Mammary epithelial cell (primary cell): ENCODE results near the gene OGDH.

Experiments used
- EZH2 ChIP-seq: IDR thresholded peaks from 2 replicates; pipeline ENCODE4 v1.6.1; 2012; ENCODE audit warnings: low read length, inconsistent platforms, borderline replicate concordance
- TF ChIP-seq, protein P1 (sequence below), 2 donors: IDR thresholded peaks in 1 of 2; conservative IDR thresholded peaks in 1 of 2; 2 replicates each; pipeline ENCODE4 v1.5.1; 2011 to 2012; ENCODE audit warnings: inconsistent platforms in 2 of 2, low read length in 2 of 2, mild to moderate bottlenecking in 2 of 2, control low read depth in 1 of 2, low read depth in 1 of 2; ENCODE audit not compliant: insufficient read depth in 1 of 2; ENCODE audit errors: extremely low read depth in 1 of 2

DNA sequence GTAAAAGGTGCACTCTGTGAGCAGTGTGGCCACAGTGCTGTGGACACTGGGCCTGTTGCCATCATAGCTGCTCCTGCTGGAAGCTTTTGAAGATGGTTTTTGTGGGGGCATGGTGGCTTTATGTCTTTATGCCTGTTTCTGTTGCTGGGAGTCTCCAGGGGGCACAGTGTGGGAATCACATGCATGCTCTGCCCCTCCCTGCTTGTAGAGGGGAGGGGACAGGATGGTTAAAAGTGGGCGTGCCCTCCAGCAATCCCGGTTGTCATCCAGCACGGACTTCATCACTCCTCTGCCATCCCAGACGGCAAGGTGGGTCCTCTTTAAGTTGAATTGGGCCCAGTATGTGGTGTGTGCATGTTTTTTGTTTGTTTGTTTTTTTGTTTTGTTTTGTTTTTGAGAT lies 20.2 kb downstream of the OGDH start:
- TF ChIP-seq, protein P1, sequence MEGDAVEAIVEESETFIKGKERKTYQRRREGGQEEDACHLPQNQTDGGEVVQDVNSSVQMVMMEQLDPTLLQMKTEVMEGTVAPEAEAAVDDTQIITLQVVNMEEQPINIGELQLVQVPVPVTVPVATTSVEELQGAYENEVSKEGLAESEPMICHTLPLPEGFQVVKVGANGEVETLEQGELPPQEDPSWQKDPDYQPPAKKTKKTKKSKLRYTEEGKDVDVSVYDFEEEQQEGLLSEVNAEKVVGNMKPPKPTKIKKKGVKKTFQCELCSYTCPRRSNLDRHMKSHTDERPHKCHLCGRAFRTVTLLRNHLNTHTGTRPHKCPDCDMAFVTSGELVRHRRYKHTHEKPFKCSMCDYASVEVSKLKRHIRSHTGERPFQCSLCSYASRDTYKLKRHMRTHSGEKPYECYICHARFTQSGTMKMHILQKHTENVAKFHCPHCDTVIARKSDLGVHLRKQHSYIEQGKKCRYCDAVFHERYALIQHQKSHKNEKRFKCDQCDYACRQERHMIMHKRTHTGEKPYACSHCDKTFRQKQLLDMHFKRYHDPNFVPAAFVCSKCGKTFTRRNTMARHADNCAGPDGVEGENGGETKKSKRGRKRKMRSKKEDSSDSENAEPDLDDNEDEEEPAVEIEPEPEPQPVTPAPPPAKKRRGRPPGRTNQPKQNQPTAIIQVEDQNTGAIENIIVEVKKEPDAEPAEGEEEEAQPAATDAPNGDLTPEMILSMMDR (conservative IDR thresholded peaks at IDR 0.05 in 1 of 2, IDR thresholded peaks at IDR 0.05 in 1 of 2; ENCODE audit: extremely low read depth in 1 of 2, insufficient read depth in 1 of 2, low read depth in 1 of 2, low read length in 2 of 2) = no peak
- no peak for TF ChIP-seq EZH2
